GM12891 (cell line): ENCODE results near the gene RUNX1.

Experiments used
- PAX5 ChIP-seq: IDR thresholded peaks from 2 replicates; pipeline ENCODE4 v1.6.1; 2011; ENCODE audit warnings: low read length, moderate library complexity, mild to moderate bottlenecking; ENCODE audit not compliant: insufficient read depth, severe bottlenecking
- POLR2A ChIP-seq: IDR thresholded peaks from 2 replicates; pipeline ENCODE4 v1.6.1; 2011; ENCODE audit warnings: low read depth, low read length, control low read depth
- POLR2AphosphoS5 ChIP-seq: IDR thresholded peaks from 2 replicates; pipeline ENCODE4 v1.6.1; 2011; ENCODE audit warnings: low read depth, low read length, control low read depth
- POU2F2 ChIP-seq: IDR thresholded peaks from 2 replicates; pipeline ENCODE4 v1.6.1; 2011; ENCODE audit warnings: low read depth, mild to moderate bottlenecking, control low read depth, low read length, moderate library complexity
- SPI1 ChIP-seq: IDR thresholded peaks from 2 replicates; pipeline ENCODE4 v1.6.1; 2011; ENCODE audit warnings: low read depth, low read length, control low read depth
- TAF1 ChIP-seq: IDR thresholded peaks from 2 replicates; pipeline ENCODE4 v1.6.1; 2011; ENCODE audit warnings: low read depth, low read length, control low read depth

- no peak for TF ChIP-seq POLR2A
- TF ChIP-seq POLR2AphosphoS5 = no peak
- TF ChIP-seq PAX5 = no peak
- TF ChIP-seq TAF1 = no peak
- TF ChIP-seq SPI1 = no peak
- TF ChIP-seq POU2F2 = no peak
Observed at GRCh38 chr21:34825948-34826548, 223.1 kb downstream of the RUNX1 start.
